COLO829 (cell line): ENCODE data around the gene ZNF438.
"Not testable (repeated sequence)": the region's sequence is repeated elsewhere in the genome, so short reads cannot be mapped to it uniquely, and the experiment has no call there.

Experiments used
- DNase-seq: peaks from one replicate; pipeline ENCODE4 v3.0.0; 2012; ENCODE audit warnings: low spot score

The ZNF438 gene

GRCh38 chr10:31041011-31041410 lies 9.3 kb upstream of the ZNF438 start:
- DNase-seq, result no peak

GRCh38 chr10:31039006-31039405 lies 7.3 kb upstream of the ZNF438 start:
- DNase-seq, result not testable (repeated sequence)

- DNase-seq, result no peak
Observed at GRCh38 chr10:31037749-31038148, 6.1 kb upstream of the ZNF438 start.

GRCh38 chr10:31036209-31036608 lies 4.5 kb upstream of the ZNF438 start:
- no peak for DNase-seq

- no peak for DNase-seq
Observed at GRCh38 chr10:31035266-31035798, 3.7 kb upstream of the ZNF438 start.

- no peak for DNase-seq
Observed at GRCh38 chr10:31034098-31034909, 2.6 kb upstream of the ZNF438 start.

GRCh38 chr10:31033147-31033546 lies 1.5 kb upstream of the ZNF438 start:
- no peak for DNase-seq

- DNase-seq, result peak; percentile 79
Observed at GRCh38 chr10:31032258-31033132, 830 bp upstream of the ZNF438 start.

- no peak for DNase-seq
Observed at GRCh38 chr10:31031205-31031557, 484 bp downstream of the ZNF438 start.

GRCh38 chr10:31030800-31031199 lies 865 bp downstream of the ZNF438 start:
- DNase-seq, result peak; percentile 29

- no peak for DNase-seq
Observed at GRCh38 chr10:31030260-31030659, 1.4 kb downstream of the ZNF438 start.

GRCh38 chr10:31028081-31028480 lies 3.6 kb downstream of the ZNF438 start:
- no peak for DNase-seq

GRCh38 chr10:31026279-31026678 lies 5.4 kb downstream of the ZNF438 start:
- not testable (repeated sequence) for DNase-seq

GRCh38 chr10:31025142-31025541 lies 6.5 kb downstream of the ZNF438 start:
- no peak for DNase-seq

- DNase-seq, result no peak
Observed at GRCh38 chr10:31023558-31023957, 8.1 kb downstream of the ZNF438 start.

GRCh38 chr10:31020209-31020608 lies 11.5 kb downstream of the ZNF438 start:
- no peak for DNase-seq

GRCh38 chr10:31018962-31019361 lies 12.7 kb downstream of the ZNF438 start:
- peak; percentile 85 for DNase-seq

- no peak for DNase-seq
Observed at GRCh38 chr10:31018356-31018750, 13.3 kb downstream of the ZNF438 start.

- DNase-seq, result no peak
Observed at GRCh38 chr10:31017534-31018355, 13.9 kb downstream of the ZNF438 start.

- DNase-seq, result no peak
Observed at GRCh38 chr10:31014161-31014875, 17.3 kb downstream of the ZNF438 start.

- DNase-seq, result no peak
Observed at GRCh38 chr10:31013331-31013730, 18.3 kb downstream of the ZNF438 start.
